HEK293T (cell line): Measurements from ENCODE around the gene PAK4.
A peak's percentile ranks its signal among the peaks of the same experiment; 100 is the strongest.

Experiments used
- ELF4 ChIP-seq: fragments of 450-650 bp; IDR thresholded peaks from 2 replicates; pipeline ENCODE4 v1.6.1; 2017; ENCODE audit warnings: antibody characterized with exemption
- FOXA1 ChIP-seq: fragments of 450-650 bp; IDR thresholded peaks from 2 replicates; pipeline ENCODE4 v1.6.1; 2016; ENCODE audit warnings: mild to moderate bottlenecking
- FOXK2 ChIP-seq: fragments of 450-650 bp; IDR thresholded peaks from 2 replicates; pipeline ENCODE4 v1.6.1; 2016; ENCODE audit warnings: mild to moderate bottlenecking
- FOXM1 ChIP-seq: fragments of 450-650 bp; IDR thresholded peaks from 2 replicates; pipeline ENCODE4 v1.6.1; 2017; ENCODE audit warnings: mild to moderate bottlenecking, borderline replicate concordance
- HDGF ChIP-seq: fragments of 450-650 bp; IDR thresholded peaks from 2 replicates; pipeline ENCODE4 v1.6.1; 2017; ENCODE audit warnings: antibody characterized with exemption, borderline replicate concordance
- L3MBTL2 ChIP-seq: fragments of 450-650 bp; conservative IDR thresholded peaks from 2 replicates; pipeline ENCODE4 v1.6.1; 2016; ENCODE audit warnings: mild to moderate bottlenecking
- LEF1 ChIP-seq: fragments of 450-650 bp; IDR thresholded peaks from 2 replicates; pipeline ENCODE4 v1.6.1; 2017; ENCODE audit warnings: mild to moderate bottlenecking, borderline replicate concordance
- NFRKB ChIP-seq: fragments of 450-650 bp; IDR thresholded peaks from 2 replicates; pipeline ENCODE4 v1.6.1; 2016; ENCODE audit warnings: mild to moderate bottlenecking, moderate library complexity
- PKNOX1 ChIP-seq: fragments of 450-650 bp; IDR thresholded peaks from 2 replicates; pipeline ENCODE4 v1.6.1; 2016
- SP1 ChIP-seq: fragments of 450-650 bp; IDR thresholded peaks from 2 replicates; pipeline ENCODE4 v1.6.1; 2017
- SUZ12 ChIP-seq: fragments of 450-650 bp; IDR thresholded peaks from 2 replicates; pipeline ENCODE4 v1.6.1; 2016; ENCODE audit warnings: mild to moderate bottlenecking
- TARDBP ChIP-seq: fragments of 450-650 bp; IDR thresholded peaks from 2 replicates; pipeline ENCODE4 v1.6.1; 2016

- no peak for TF ChIP-seq ELF4
- TF ChIP-seq SUZ12, result no peak
- no peak for TF ChIP-seq LEF1
- no peak for TF ChIP-seq FOXK2
- no peak for TF ChIP-seq HDGF
- no peak for TF ChIP-seq TARDBP
- TF ChIP-seq NFRKB, result no peak
- TF ChIP-seq L3MBTL2, result no peak
- TF ChIP-seq FOXM1, result no peak
- no peak for TF ChIP-seq SP1
- no peak for TF ChIP-seq FOXA1
- peak; percentile 48 for TF ChIP-seq PKNOX1
These were observed 3.0 kb downstream of the PAK4 start for GRCh38 chr19:39128516-39129079.
